Stimulated activated CD8-positive, alpha-beta memory T cell treated with anti-CD3 and anti-CD28 coated beads, Interleukin-12 subunit alpha, Interleukin-12 subunit beta, amount 100 ng/mL, for 24 hours (primary cell): Measurements from ENCODE around the gene MSH3.
"Not testable (repeated sequence)": the region's sequence is repeated elsewhere in the genome, so short reads cannot be mapped to it uniquely, and the experiment has no call there.

ENCODE experiments used
- DNase-seq: peaks from one replicate; pipeline ENCODE4 v3.0.0-alpha.2; 2020; ENCODE audit errors: extremely low read depth

The MSH3 gene

GRCh38 chr5:80853413-80853812 is 199.0 kb downstream of the MSH3 start:
- DNase-seq, result no peak

GRCh38 chr5:80854583-80854982 is 200.1 kb downstream of the MSH3 start:
- DNase-seq, result no peak

- no peak for DNase-seq
Measured at GRCh38 chr5:80860924-80861613, 206.6 kb downstream of the MSH3 start.

- no peak for DNase-seq
Measured at GRCh38 chr5:80863708-80864107, 209.3 kb downstream of the MSH3 start.

- DNase-seq, result no peak
Measured at GRCh38 chr5:80864109-80864508, 209.7 kb downstream of the MSH3 start.

GRCh38 chr5:80864706-80865435 is 210.4 kb downstream of the MSH3 start:
- DNase-seq, result no peak

- DNase-seq, result no peak
Measured at GRCh38 chr5:80865551-80865950, 211.1 kb downstream of the MSH3 start.

- DNase-seq, result no peak
Measured at GRCh38 chr5:80866371-80866770, 211.9 kb downstream of the MSH3 start.

GRCh38 chr5:80867233-80867632 is 212.8 kb downstream of the MSH3 start:
- DNase-seq, result no peak

- no peak for DNase-seq
Measured at GRCh38 chr5:80870442-80870841, 216.0 kb downstream of the MSH3 start.

GRCh38 chr5:80871541-80871961 is 217.1 kb downstream of the MSH3 start:
- DNase-seq, result no peak

GRCh38 chr5:80874162-80874561 is 219.7 kb downstream of the MSH3 start:
- no peak for DNase-seq

- no peak for DNase-seq
Measured at GRCh38 chr5:80877592-80877991, 223.1 kb downstream of the MSH3 start.

GRCh38 chr5:80881726-80882125 is 227.3 kb downstream of the MSH3 start:
- DNase-seq, result no peak

GRCh38 chr5:80883390-80883789 is 228.9 kb downstream of the MSH3 start:
- not testable (repeated sequence) for DNase-seq

- DNase-seq, result no peak
Measured at GRCh38 chr5:80884086-80884813, 229.8 kb downstream of the MSH3 start.

GRCh38 chr5:80884929-80885328 is 230.5 kb downstream of the MSH3 start:
- no peak for DNase-seq

GRCh38 chr5:80885396-80886000 is 231.0 kb downstream of the MSH3 start:
- DNase-seq, result no peak

GRCh38 chr5:80894083-80894482 is 239.6 kb downstream of the MSH3 start:
- DNase-seq, result no peak

- no peak for DNase-seq
Measured at GRCh38 chr5:80895523-80895922, 241.1 kb downstream of the MSH3 start.

GRCh38 chr5:80902624-80903023 is 248.2 kb downstream of the MSH3 start:
- not testable (repeated sequence) for DNase-seq

GRCh38 chr5:80904533-80905187 is 250.2 kb downstream of the MSH3 start:
- DNase-seq, result no peak
